Gastrocnemius medialis (tissue), 4 donors: ENCODE results near the gene SEC11A. TPM values are rescaled to one million over a fixed set of nuclear protein-coding genes. Genes with fewer than 3 reads are reported as not detected.
A peak's percentile ranks its signal among the peaks of the same experiment; 100 is the strongest.

Experiments
- ATAC-seq, 2 donors: fragments of 150-250 bp; one replicate each; pipeline ENCODE4 v1.9.1; 2016
- DNase-seq, 2 donors: peaks; one replicate each; pipeline ENCODE4 v3.0.0-alpha.2; 2019
- H3K27ac ChIP-seq, 4 donors: fragments of 200-600 bp; sonication (generic); 1 replicate in 1 of 4; 2 replicates in 3 of 4; pipeline ENCODE4 v1.5.1; 2016 to 2018; ENCODE audit warnings: mild to moderate bottlenecking in 2 of 4, moderate library complexity in 1 of 4
- H3K27me3 ChIP-seq, 3 donors: fragments of 200-600 bp; sonication (generic) in 2 of 3; 1 replicate in 1 of 3; 2 replicates in 2 of 3; pipeline versions ENCODE4 v1.5.1 to v1.6.0; 2016 to 2019; ENCODE audit warnings: mild to moderate bottlenecking in 1 of 3, moderate library complexity in 1 of 3
- H3K36me3 ChIP-seq, 2 donors: fragments of 200-600 bp; sonication (generic) in 1 of 2; one replicate each; pipeline ENCODE4 v1.5.1; 2017 to 2018
- H3K4me1 ChIP-seq, 2 donors: fragments of 200-600 bp; sonication (generic) in 1 of 2; one replicate each; pipeline ENCODE4 v1.5.1; 2016 to 2017; ENCODE audit warnings: mild to moderate bottlenecking in 2 of 2
- H3K4me3 ChIP-seq, 4 donors: fragments of 200-600 bp; sonication (generic) in 3 of 4; 1 replicate in 1 of 4; 2 replicates in 3 of 4; pipeline ENCODE4 v1.5.1; 2016 to 2019; ENCODE audit warnings: mild to moderate bottlenecking in 2 of 4
- H3K9me3 ChIP-seq, 3 donors: fragments of 200-600 bp; sonication (generic) in 2 of 3; 1 replicate in 1 of 3; 2 replicates in 2 of 3; pipeline ENCODE4 v1.5.1; 2016 to 2019
- CTCF ChIP-seq, 5 experiments: fragments of 450-650 bp in 3 of 5; fragments of 200-600 bp in 2 of 5; sonication (generic) in 2 of 5; IDR thresholded peaks in 4 of 5; conservative IDR thresholded peaks in 1 of 5; 1 replicate in 4 of 5; 2 replicates in 1 of 5; pipeline ENCODE4 v1.5.1; 2016 to 2019; ENCODE audit warnings: antibody characterized with exemption in 5 of 5, mild to moderate bottlenecking in 3 of 5, moderate library complexity in 3 of 5
- POLR2A ChIP-seq, 2 donors: fragments of 450-650 bp; IDR thresholded peaks; one replicate each; pipeline ENCODE4 v1.6.1; 2017; ENCODE audit warnings: antibody characterized with exemption in 2 of 2, mild to moderate bottlenecking in 2 of 2, moderate library complexity in 2 of 2
- in situ Hi-C, 4 donors: fragments of 200-750 bp; cut with MboI; loops; one replicate each; pipeline versions ENCODE4 v1.15.0 to v1.8.0; 2017; ENCODE audit warnings: low sequenced_read_pairs in 4 of 4
- intact Hi-C: fragments of 100-400 bp; cut with DNase I; formaldehyde crosslinking; loops from one replicate; pipeline ENCODE4 v1.15.1; 2023; ENCODE audit warnings: low total_unique reads
- total RNA-seq, 4 donors: library from RNA; depleted of rRNA; stranded (reverse); fragments of >200 nt; gene quantifications; one replicate each; pipeline versions ENCODE4 v1.1.0 to v1.2.3, GENCODE V29; 2016

SEC11A gene
- total RNA-seq, 4 donors from 2014 or later, result 90.2 to 127 (median 118) TPM

- Histone ChIP-seq H3K27me3 (no peaks in the 10 kb centered on the region), H3K9me3 (no peaks in the 10 kb centered on the region), H3K4me1 (peaks cover 0 to 3% of the 10 kb centered on the region in 2 donors), H3K4me3 (no peak overlapping the region), H3K27ac (peak overlapping the region; percentile 21 to 71 (median 35)), H3K36me3 (no peaks in the 10 kb centered on the region)
- DNase-seq (peak in 1 of 2 donors; percentile 5), ATAC-seq (peak; percentile 50 to 51)
- TF ChIP-seq POLR2A (IDR thresholded peaks at IDR 0.05) (no peak), CTCF (IDR thresholded peaks at IDR 0.05 in 4 of 5, conservative IDR thresholded peaks at IDR 0.05 in 1 of 5) (no peak)
- intact Hi-C loops (no loop called here), in situ Hi-C loops (no loop called here)
Measured at GRCh38 chr15:84725001-84725491, 9.1 kb upstream of the SEC11A start.

- H3K27me3 ChIP-seq, result no peaks in the 10 kb centered on the region
- no peak overlapping the region for H3K27ac ChIP-seq
- peaks cover 0 to 3% of the 10 kb centered on the region in 2 donors for H3K4me1 ChIP-seq
- in situ Hi-C loops (no loop called here), intact Hi-C loops (no loop called here)
- no peaks in the 10 kb centered on the region for H3K36me3 ChIP-seq
- DNase-seq (no peak), ATAC-seq (no peak)
- TF ChIP-seq CTCF (IDR thresholded peaks at IDR 0.05 in 4 of 5, conservative IDR thresholded peaks at IDR 0.05 in 1 of 5) (no peak), POLR2A (IDR thresholded peaks at IDR 0.05) (no peak)
- no peaks in the 10 kb centered on the region for H3K9me3 ChIP-seq
- no peak overlapping the region for H3K4me3 ChIP-seq
Measured at GRCh38 chr15:84722628-84723027, 6.7 kb upstream of the SEC11A start.

- Histone ChIP-seq H3K4me1 (peaks cover 6 to 11% of the 10 kb centered on the region in 2 donors), H3K27ac (no peak overlapping the region), H3K27me3 (no peaks in the 10 kb centered on the region), H3K4me3 (no peak overlapping the region), H3K9me3 (no peaks in the 10 kb centered on the region), H3K36me3 (no peaks in the 10 kb centered on the region)
- ATAC-seq (no peak), DNase-seq (no peak)
- intact Hi-C loops (no loop called here), in situ Hi-C loops (no loop called here)
- TF ChIP-seq POLR2A (IDR thresholded peaks at IDR 0.05) (no peak), CTCF (IDR thresholded peaks at IDR 0.05 in 4 of 5, conservative IDR thresholded peaks at IDR 0.05 in 1 of 5) (no peak)
Measured at GRCh38 chr15:84721371-84721770, 5.4 kb upstream of the SEC11A start.

- H3K4me3 ChIP-seq, result peak overlapping the region; percentile 87 to 94 (median 90)
- H3K27ac ChIP-seq, result peak overlapping the region; percentile 95 to 97 (median 96)
- no peaks in the 10 kb centered on the region for H3K9me3 ChIP-seq
- no peak for TF ChIP-seq POLR2A (IDR thresholded peaks at IDR 0.05)
- in situ Hi-C loops, result no loop called here
- intact Hi-C loops, result loop anchor here (1.0 to 5.0 kb wide), 5 partner anchors 33 to 101 kb away; partner anchors contain the start of genes ALPK3, NMB, WDR73 and ZNF592
- DNase-seq, result peak; percentile 7 to 23
- H3K27me3 ChIP-seq, result no peaks in the 10 kb centered on the region
- ATAC-seq, result peak; percentile 26 to 31
- peaks cover 0 to 12% of the 10 kb centered on the region in 2 donors for H3K36me3 ChIP-seq
- H3K4me1 ChIP-seq, result peaks cover 29 to 30% of the 10 kb centered on the region in 2 donors
Measured at GRCh38 chr15:84715441-84716035, 401 bp downstream of the SEC11A start.

- H3K36me3 ChIP-seq, result peaks cover 0 to 19% of the 10 kb centered on the region in 2 donors
- in situ Hi-C loops (no loop called here), intact Hi-C loops (loop anchor here (5.0 kb wide), 1 partner anchor 72 kb away; no protein-coding TSS in a partner anchor)
- no peaks in the 10 kb centered on the region for H3K27me3 ChIP-seq
- TF ChIP-seq CTCF (IDR thresholded peaks at IDR 0.05 in 4 of 5, conservative IDR thresholded peaks at IDR 0.05 in 1 of 5), result no peak
- TF ChIP-seq POLR2A (IDR thresholded peaks at IDR 0.05), result no peak
- DNase-seq, result no peak
- H3K9me3 ChIP-seq, result no peaks in the 10 kb centered on the region
- H3K4me3 ChIP-seq, result peak overlapping the region; percentile 87 to 94 (median 90)
- ATAC-seq, result no peak
- H3K27ac ChIP-seq, result peak overlapping the region; percentile 95 to 97 (median 96)
- H3K4me1 ChIP-seq, result peaks cover 29 to 30% of the 10 kb centered on the region in 2 donors
Measured at GRCh38 chr15:84714821-84715220, 1.1 kb downstream of the SEC11A start.
